HG03045 (cell line): ENCODE measurements around the gene IRGM.
"Not testable (repeated sequence)": the region's sequence is repeated elsewhere in the genome, so short reads cannot be mapped to it uniquely, and the experiment has no call there.

Source experiments
- ATAC-seq: cut with Tn5 transposase; IDR thresholded peaks from one replicate; pipeline ENCODE4 v1.9.1; 2021; ENCODE audit warnings: mild to moderate bottlenecking, moderate library complexity; ENCODE audit not compliant: unreplicated experiment

IRGM gene

GRCh38 chr5:150846308-150846653 is at the start of gene IRGM:
Gene IRGM, plus strand, starts transcription at chr5:150846521. Its CDS starts 1,603 bp downstream, at chr5:150848124.
- not testable (repeated sequence) for ATAC-seq

- no peak for ATAC-seq
These were observed 48.9 kb upstream of the IRGM start for GRCh38 chr5:150797384-150797783.

- ATAC-seq: no peak
These were observed 45.0 kb upstream of the IRGM start for GRCh38 chr5:150801117-150801927.

- ATAC-seq: no peak
These were observed 41.9 kb upstream of the IRGM start for GRCh38 chr5:150804388-150804787.

- no peak for ATAC-seq
These were observed 37.0 kb upstream of the IRGM start for GRCh38 chr5:150809363-150809762.

GRCh38 chr5:150815010-150815409 is 31.3 kb upstream of the IRGM start:
- ATAC-seq: no peak

- no peak for ATAC-seq
These were observed 29.4 kb upstream of the IRGM start for GRCh38 chr5:150816946-150817345.

- no peak for ATAC-seq
These were observed 16.6 kb upstream of the IRGM start for GRCh38 chr5:150829744-150830143.

- ATAC-seq: not testable (repeated sequence)
These were observed 14.5 kb upstream of the IRGM start for GRCh38 chr5:150831821-150832220.

GRCh38 chr5:150836064-150836463 is 10.3 kb upstream of the IRGM start:
- no peak for ATAC-seq

GRCh38 chr5:150836703-150837102 is 9.6 kb upstream of the IRGM start:
- ATAC-seq: no peak

- ATAC-seq: not testable (repeated sequence)
These were observed 999 bp upstream of the IRGM start for GRCh38 chr5:150845185-150845859.

- ATAC-seq: peak; percentile 75
These were observed 473 bp downstream of the IRGM start for GRCh38 chr5:150846654-150847333.

GRCh38 chr5:150847334-150847695 is 994 bp downstream of the IRGM start:
- ATAC-seq: no peak

- no peak for ATAC-seq
These were observed 1.9 kb downstream of the IRGM start for GRCh38 chr5:150848271-150848670.

- no peak for ATAC-seq
These were observed 4.7 kb downstream of the IRGM start for GRCh38 chr5:150851039-150851438.

- ATAC-seq: no peak
These were observed 7.2 kb downstream of the IRGM start for GRCh38 chr5:150853561-150853960.

GRCh38 chr5:150856700-150857099 is 10.4 kb downstream of the IRGM start:
- not testable (repeated sequence) for ATAC-seq

GRCh38 chr5:150860246-150860821 is 14.0 kb downstream of the IRGM start:
- no peak for ATAC-seq

GRCh38 chr5:150862070-150862469 is 15.7 kb downstream of the IRGM start:
- ATAC-seq: no peak

- ATAC-seq: no peak
These were observed 33.0 kb downstream of the IRGM start for GRCh38 chr5:150879358-150879757.
